H9 (cell line): Measurements from ENCODE around the gene STK38. TPM values are rescaled to one million over a fixed set of nuclear protein-coding genes. Genes with fewer than 3 reads are reported as not detected.

ENCODE experiments used
- DNase-seq: peaks from one replicate; pipeline ENCODE4 v3.0.0-alpha.2; 2017
- H2AFZ ChIP-seq: one replicate; pipeline ENCODE4 v1.6.1; 2013; ENCODE audit warnings: mild to moderate bottlenecking, low read length, control low read depth, moderate library complexity
- H2AK5ac ChIP-seq: 2 replicates; pipeline ENCODE4 v1.6.1; 2013; ENCODE audit warnings: low read length, control low read depth, mixed read lengths; ENCODE audit not compliant: insufficient read length
- H2BK120ac ChIP-seq: one replicate; pipeline ENCODE4 v1.6.1; 2013; ENCODE audit warnings: low read depth, mild to moderate bottlenecking, low read length, control low read depth, inconsistent platforms; ENCODE audit not compliant: poor library complexity, severe bottlenecking
- H2BK12ac ChIP-seq: 2 replicates; pipeline ENCODE4 v1.6.1; 2013; ENCODE audit warnings: low read length, control low read depth, mixed read lengths, low read depth; ENCODE audit not compliant: insufficient read length
- H2BK15ac ChIP-seq: 2 replicates; pipeline ENCODE4 v1.6.1; 2013; ENCODE audit warnings: low read depth, low read length, control low read depth
- H2BK20ac ChIP-seq: one replicate; pipeline ENCODE4 v1.6.1; 2013; ENCODE audit warnings: low read depth, mild to moderate bottlenecking, low read length, control low read depth, inconsistent platforms; ENCODE audit not compliant: poor library complexity, severe bottlenecking
- H2BK5ac ChIP-seq: 2 replicates; pipeline ENCODE4 v1.6.1; 2013; ENCODE audit warnings: low read length, control low read depth, mixed read lengths; ENCODE audit not compliant: insufficient read length
- H3K14ac ChIP-seq: 2 replicates; pipeline ENCODE4 v1.6.1; 2013; ENCODE audit warnings: low read length, control low read depth; ENCODE audit not compliant: insufficient read depth
- H3K18ac ChIP-seq: 2 replicates; pipeline ENCODE4 v1.6.1; 2013; ENCODE audit warnings: low read depth, mild to moderate bottlenecking, mixed read lengths, low read length, control low read depth; ENCODE audit not compliant: insufficient read length
- H3K23ac ChIP-seq: 2 replicates; pipeline ENCODE4 v1.6.1; 2013; ENCODE audit warnings: low read length, control low read depth, mixed read lengths, low read depth; ENCODE audit not compliant: insufficient read length
- H3K23me2 ChIP-seq: 2 replicates; pipeline ENCODE4 v1.6.1; 2013; ENCODE audit warnings: low read depth, mild to moderate bottlenecking, mixed read lengths, low read length, control low read depth; ENCODE audit not compliant: insufficient read length, poor library complexity, severe bottlenecking
- H3K27ac ChIP-seq: 2 replicates; pipeline ENCODE4 v1.5.1; 2013; ENCODE audit warnings: low read length, control low read depth, mixed read lengths, low read depth; ENCODE audit not compliant: insufficient read length
- H3K27me3 ChIP-seq: 2 replicates; pipeline ENCODE4 v1.6.1; 2013; ENCODE audit warnings: low read length, control low read depth, inconsistent platforms; ENCODE audit not compliant: insufficient read depth
- H3K4ac ChIP-seq: 2 replicates; pipeline ENCODE4 v1.6.1; 2013; ENCODE audit warnings: low read depth, mild to moderate bottlenecking, control low read depth, inconsistent platforms, low read length, moderate library complexity
- H3K4me1 ChIP-seq: 2 replicates; pipeline ENCODE4 v1.6.1; 2013; ENCODE audit warnings: low read length, control low read depth, inconsistent platforms; ENCODE audit not compliant: insufficient read depth
- H3K4me2 ChIP-seq: 2 replicates; pipeline ENCODE4 v1.6.1; 2013; ENCODE audit warnings: low read length, control low read depth, mixed read lengths; ENCODE audit not compliant: insufficient read length, insufficient read depth
- H3K56ac ChIP-seq: 2 replicates; pipeline ENCODE4 v1.6.1; 2013; ENCODE audit warnings: low read depth, mild to moderate bottlenecking, mixed read lengths, low read length, control low read depth; ENCODE audit not compliant: insufficient read length
- H3K79me1 ChIP-seq: 2 replicates; pipeline ENCODE4 v1.6.1; 2013; ENCODE audit warnings: low read depth, mild to moderate bottlenecking, moderate library complexity, low read length, control low read depth, inconsistent platforms; ENCODE audit not compliant: insufficient read depth, poor library complexity, severe bottlenecking
- H3K79me2 ChIP-seq: 2 replicates; pipeline ENCODE4 v1.6.1; 2013; ENCODE audit warnings: low read length, control low read depth, inconsistent platforms; ENCODE audit not compliant: insufficient read depth
- H3K9ac ChIP-seq: 2 replicates; pipeline ENCODE4 v1.6.1; 2013; ENCODE audit warnings: low read length, control low read depth, mixed read lengths; ENCODE audit not compliant: insufficient read length; ENCODE audit errors: extremely low read depth
- H3K9me3 ChIP-seq: one replicate; pipeline ENCODE4 v1.6.1; 2013; ENCODE audit warnings: low read depth, low read length, inconsistent platforms; ENCODE audit not compliant: control insufficient read depth
- H3T11ph ChIP-seq: one replicate; pipeline ENCODE4 v1.6.1; 2013; ENCODE audit warnings: mild to moderate bottlenecking, low read length, control low read depth, inconsistent platforms
- H4K20me1 ChIP-seq: one replicate; pipeline ENCODE4 v1.6.1; 2013; ENCODE audit not compliant: control insufficient read depth, insufficient read length, insufficient read depth
- H4K5ac ChIP-seq: 2 replicates; pipeline ENCODE4 v1.6.1; 2013; ENCODE audit warnings: low read depth, mild to moderate bottlenecking, mixed read lengths, low read length, control low read depth; ENCODE audit not compliant: insufficient read length
- H4K8ac ChIP-seq: replicated peaks from 2 replicates; pipeline ENCODE4 v1.6.1; 2013; ENCODE audit warnings: low read length, control low read depth, mixed read lengths, low read depth; ENCODE audit not compliant: insufficient read length
- H4K91ac ChIP-seq: 2 replicates; pipeline ENCODE4 v1.6.1; 2013; ENCODE audit warnings: low read depth, mild to moderate bottlenecking, moderate library complexity, mixed read lengths, low read length, control low read depth; ENCODE audit not compliant: insufficient read length
- H3K27ac Mint-ChIP-seq, 3 experiments: 2 replicates in 2 of 3; 3 replicates in 1 of 3; pipeline ENCODE4 v1.8.0; 2020 to 2021; ENCODE audit warnings: mixed read lengths in 3 of 3, mild to moderate bottlenecking in 1 of 3, moderate library complexity in 1 of 3
- H3K27me3 Mint-ChIP-seq: 2 replicates; pipeline ENCODE4 v1.8.0; 2021; ENCODE audit warnings: low read depth, mild to moderate bottlenecking, moderate library complexity, mixed read lengths
- H3K36me3 Mint-ChIP-seq, 3 experiments: 2 replicates in 2 of 3; 3 replicates in 1 of 3; pipeline ENCODE4 v1.8.0; 2020 to 2021; ENCODE audit warnings: low read depth in 3 of 3, mixed read lengths in 3 of 3; ENCODE audit not compliant: insufficient read depth in 1 of 3
- H3K4me1 Mint-ChIP-seq, 2 experiments: 2 replicates each; pipeline ENCODE4 v1.8.0; 2020; ENCODE audit warnings: mixed read lengths in 2 of 2
- H3K4me3 Mint-ChIP-seq, 2 experiments: 2 replicates in 1 of 2; 3 replicates in 1 of 2; pipeline ENCODE4 v1.8.0; 2020 to 2021; ENCODE audit warnings: mild to moderate bottlenecking in 2 of 2, mixed read lengths in 2 of 2, moderate library complexity in 1 of 2
- H3K9me3 Mint-ChIP-seq, 2 experiments: 2 replicates in 1 of 2; 3 replicates in 1 of 2; pipeline ENCODE4 v1.8.0; 2020; ENCODE audit warnings: mild to moderate bottlenecking in 2 of 2, mixed read lengths in 2 of 2, moderate library complexity in 1 of 2
- CTCF ChIP-seq: fragments of 200-600 bp; sonication (generic); conservative IDR thresholded peaks from 3 replicates; pipeline ENCODE4 v1.8.0; 2021; ENCODE audit warnings: antibody characterized with exemption, mild to moderate bottlenecking
- WGBS: extraction: QIAGEN DNeasy Blood & Tissue Kit; methylation state at CpG from one replicate; pipeline ENCODE4 v1.1.7; 2013; ENCODE audit warnings: missing lambda C conversion rate, low lambda C conversion rate, mixed read lengths; ENCODE audit not compliant: insufficient read length; ENCODE audit errors: extremely low coverage; 5-methylcytosine and 5-hydroxymethylcytosine counted together
- total RNA-seq: library from RNA; stranded (reverse); gene quantifications from 2 replicates; pipeline ENCODE4 v1.2.1, GENCODE V29; 2021

The STK38 gene
- total RNA-seq, 1 experiment from 2014 or later, result 17.5 TPM

GRCh38 chr6:36523451-36523850 is 23.8 kb downstream of the STK38 start:
- Histone ChIP-seq H3K4me1 (no peaks in the 10 kb centered on the region), H3K27me3 (no peaks in the 10 kb centered on the region), H3K27ac (no peak overlapping the region), H3K23me2 (no peaks in the 10 kb centered on the region), H2AK5ac (no peak overlapping the region), H3T11ph (no peak overlapping the region), H3K9ac (no peak overlapping the region), H4K8ac (no peak overlapping the region), H2BK5ac (no peak overlapping the region), H2AFZ (no peak overlapping the region), H3K56ac (no peak overlapping the region), H4K91ac (no peak overlapping the region), H3K18ac (no peak overlapping the region), H3K79me2 (no peaks in the 10 kb centered on the region), H2BK15ac (no peak overlapping the region), H3K9me3 (no peaks in the 10 kb centered on the region), H4K20me1 (no peaks in the 10 kb centered on the region), H2BK120ac (no peak overlapping the region), H3K23ac (no peak overlapping the region), H3K14ac (no peak overlapping the region), H2BK20ac (no peak overlapping the region), H2BK12ac (no peak overlapping the region), H3K4me2 (no peak overlapping the region), H3K79me1 (no peaks in the 10 kb centered on the region), H3K4ac (no peak overlapping the region), H4K5ac (no peak overlapping the region)
- Mint-ChIP-seq H3K4me3 (no peak overlapping the region), H3K9me3 (no peaks in the 10 kb centered on the region), H3K4me1 (no peaks in the 10 kb centered on the region; a peak in 1 of 4 replicates), H3K36me3 (peaks cover 5 to 61% (median 58%) of the 10 kb centered on the region in 3 experiments; a peak in 6 of 7 replicates), H3K27me3 (no peaks in the 10 kb centered on the region), H3K27ac (no peak overlapping the region)
- no peak for DNase-seq
- no peak for TF ChIP-seq CTCF
- no CpG with 5 or more reads among the region's 8 CpGs for WGBS
